Breast epithelium (tissue), 3 donors: ENCODE measurements around the gene USP12.

ENCODE experiments used
- CTCF ChIP-seq, 3 donors: fragments of 450-650 bp; IDR thresholded peaks; one replicate each; pipeline ENCODE4 v1.5.1; 2016 to 2017; ENCODE audit warnings: antibody characterized with exemption in 3 of 3, mild to moderate bottlenecking in 3 of 3, moderate library complexity in 3 of 3
- POLR2A ChIP-seq: fragments of 450-650 bp; IDR thresholded peaks from one replicate; pipeline ENCODE4 v1.6.1; 2016; ENCODE audit warnings: antibody characterized with exemption, mild to moderate bottlenecking, moderate library complexity

DNA sequence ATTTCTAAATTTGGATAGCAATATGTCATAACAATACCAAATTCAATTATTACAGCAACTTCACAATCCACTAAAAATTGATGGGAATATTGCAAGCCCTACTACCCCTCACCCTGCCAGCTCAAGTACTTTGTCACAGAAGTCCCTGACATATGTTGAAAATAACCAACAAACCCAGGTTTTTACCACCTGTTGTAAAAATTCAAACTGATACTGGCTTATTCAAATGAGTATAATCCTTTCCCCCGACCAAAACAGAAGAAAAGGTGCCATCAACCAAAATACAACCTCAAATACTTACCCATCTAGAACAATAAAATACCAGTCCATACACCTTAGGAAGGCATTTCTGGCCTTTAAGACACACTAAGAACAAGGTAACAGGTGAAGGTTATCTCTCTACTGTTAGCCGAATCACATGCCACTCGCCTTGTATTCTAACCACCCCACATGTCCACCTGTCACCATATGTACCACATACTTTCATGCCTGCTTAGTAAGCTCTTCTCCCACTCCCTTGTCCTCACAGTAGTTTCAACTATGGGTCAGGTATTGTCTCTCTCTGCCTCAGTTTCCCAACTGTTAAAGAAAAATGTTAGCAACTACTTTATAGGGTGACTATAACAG lies 53.1 kb downstream of the USP12 start:
- no peak for TF ChIP-seq CTCF (IDR thresholded peaks at IDR 0.05)
- no peak for TF ChIP-seq POLR2A
